Bone marrow (tissue), 2 donors: ENCODE measurements around the gene GRIA3.
"Not testable (repeated sequence)": the region's sequence is repeated elsewhere in the genome, so short reads cannot be mapped to it uniquely, and the experiment has no call there.

Source experiments
- DNase-seq, 2 donors: peaks; one replicate each; lab custom pipeline; 2025; lab: John Stamatoyannopoulos, UW

GRIA3 gene

GRCh38 chrX:123350226-123350625 is 166.1 kb downstream of the GRIA3 start:
- no peak for DNase-seq

- DNase-seq, result no peak
These were observed 173.9 kb downstream of the GRIA3 start for GRCh38 chrX:123357941-123358340.

- no peak for DNase-seq
These were observed 174.4 kb downstream of the GRIA3 start for GRCh38 chrX:123358457-123358856.

DNA sequence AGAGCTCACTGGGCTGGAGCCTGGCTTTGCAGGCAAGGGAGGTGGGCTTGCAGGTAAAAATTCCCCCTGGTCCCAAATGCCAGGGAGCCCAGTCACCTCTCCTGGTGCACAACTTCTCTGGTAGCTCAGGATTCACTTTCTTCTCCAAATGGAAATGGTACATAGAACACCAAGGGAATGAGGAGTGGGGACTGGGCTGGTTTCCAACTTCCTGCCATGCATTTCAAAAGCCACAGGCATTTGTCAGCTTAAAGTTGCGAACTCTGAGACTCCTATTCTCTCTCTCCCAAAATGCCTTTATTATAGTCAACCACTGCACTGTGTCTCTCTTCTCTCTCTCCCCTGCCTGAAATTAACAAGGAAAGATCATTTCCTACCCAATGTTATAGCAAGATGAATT is 177.3 kb downstream of the GRIA3 start:
- DNase-seq, result no peak

GRCh38 chrX:123386196-123386595 is 202.1 kb downstream of the GRIA3 start:
- DNase-seq, result not testable (repeated sequence)

DNA sequence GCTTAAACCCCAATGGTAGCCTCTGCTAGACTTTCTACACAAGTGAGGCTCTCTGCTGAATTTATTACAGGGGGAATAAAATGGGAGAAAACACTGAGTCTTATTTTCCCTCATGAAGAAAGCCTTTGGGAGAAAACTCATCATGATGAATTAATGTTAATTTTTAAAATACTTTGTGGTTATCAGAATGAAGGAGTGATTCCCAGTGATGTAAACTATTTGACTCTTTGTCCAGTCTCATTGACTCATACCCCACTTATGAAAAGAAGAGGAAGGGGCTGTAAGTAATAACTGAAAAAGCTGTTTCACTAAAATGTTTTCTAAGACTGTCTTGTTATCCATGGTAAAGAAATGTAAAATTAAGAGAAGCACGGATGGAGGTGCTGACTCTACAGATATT is 208.8 kb downstream of the GRIA3 start:
- no peak for DNase-seq

- DNase-seq, result no peak
These were observed 215.6 kb downstream of the GRIA3 start for GRCh38 chrX:123399709-123400108.

DNA sequence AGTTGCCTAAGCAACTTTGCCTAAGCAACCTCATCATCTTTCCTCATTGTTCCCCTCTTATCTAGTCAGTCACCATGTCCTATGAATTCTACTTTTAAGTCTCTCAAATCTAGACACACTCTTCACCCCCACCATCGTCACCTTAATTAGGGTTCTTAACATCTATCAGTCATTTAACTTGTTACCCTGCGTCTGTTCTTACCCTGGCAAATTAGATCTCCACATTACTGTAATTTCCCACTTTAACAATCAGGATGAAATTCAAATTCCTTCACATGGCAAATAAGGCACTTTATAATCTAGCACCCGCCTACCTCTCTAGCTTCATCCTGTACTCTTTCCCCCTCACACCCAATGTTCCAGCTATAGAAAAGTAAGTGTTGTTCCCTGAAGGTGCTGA is 221.2 kb downstream of the GRIA3 start:
- DNase-seq, result no peak

DNA sequence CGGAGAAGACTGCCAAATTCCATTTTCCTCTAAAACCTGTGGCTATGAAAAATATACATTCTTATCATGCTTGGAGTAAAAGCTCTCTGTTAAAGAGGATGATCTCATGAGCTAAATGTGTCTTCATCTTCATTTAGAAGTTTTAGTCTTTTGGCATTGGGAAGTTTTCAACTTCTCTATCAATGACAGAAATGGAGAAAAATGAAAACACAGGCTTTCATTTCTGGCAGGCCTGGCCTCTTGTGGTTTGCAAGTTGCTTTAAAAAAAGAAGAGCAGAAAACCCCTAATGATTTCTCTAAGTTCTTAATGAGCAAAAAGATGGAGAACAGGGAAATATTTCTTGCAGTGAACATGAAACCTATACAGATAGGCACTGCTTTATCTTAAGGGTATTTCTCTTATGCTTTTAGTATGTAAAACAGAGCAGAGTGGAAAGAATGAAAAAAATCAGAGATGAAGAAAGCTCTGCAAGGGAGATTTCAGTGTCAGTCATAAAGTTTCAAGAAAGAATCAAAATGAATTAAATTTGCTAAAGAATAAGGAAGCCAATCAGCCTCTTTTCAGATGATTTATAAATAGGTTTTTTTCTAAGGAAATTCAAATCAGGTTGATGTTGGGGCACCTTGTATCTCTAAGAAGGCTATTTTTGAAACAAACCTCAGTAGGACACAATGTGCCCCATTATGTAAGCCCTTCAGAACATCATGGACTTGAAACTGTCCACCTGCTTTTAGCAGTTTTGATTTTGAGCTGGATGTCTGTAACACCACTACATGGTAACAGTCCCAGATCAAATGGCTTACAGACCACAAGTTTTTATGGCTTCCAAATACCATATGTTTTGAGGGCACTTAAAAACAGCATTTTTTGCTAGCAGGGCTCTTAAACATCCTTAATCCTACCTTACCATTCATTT is 225.0 kb downstream of the GRIA3 start:
- no peak for DNase-seq

DNA sequence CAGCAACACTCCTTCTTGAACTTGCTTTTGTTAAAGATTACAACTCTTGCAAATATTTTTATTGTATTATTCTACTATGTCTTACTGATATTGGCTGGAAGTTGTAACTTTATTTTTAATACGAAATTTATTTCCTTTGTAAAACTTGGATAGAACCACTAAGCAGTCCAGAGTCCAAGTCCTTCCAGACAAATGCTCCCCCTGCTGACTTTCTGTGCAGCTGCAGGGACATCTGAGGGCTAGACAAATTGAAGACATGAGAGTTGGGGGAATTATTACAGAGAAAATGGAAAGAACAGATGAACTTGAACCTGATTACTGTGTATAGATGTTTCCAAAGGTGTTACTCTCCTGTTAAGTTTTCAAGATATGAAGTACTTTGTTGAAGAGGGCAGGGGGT is 238.8 kb downstream of the GRIA3 start:
- DNase-seq, result no peak

DNA sequence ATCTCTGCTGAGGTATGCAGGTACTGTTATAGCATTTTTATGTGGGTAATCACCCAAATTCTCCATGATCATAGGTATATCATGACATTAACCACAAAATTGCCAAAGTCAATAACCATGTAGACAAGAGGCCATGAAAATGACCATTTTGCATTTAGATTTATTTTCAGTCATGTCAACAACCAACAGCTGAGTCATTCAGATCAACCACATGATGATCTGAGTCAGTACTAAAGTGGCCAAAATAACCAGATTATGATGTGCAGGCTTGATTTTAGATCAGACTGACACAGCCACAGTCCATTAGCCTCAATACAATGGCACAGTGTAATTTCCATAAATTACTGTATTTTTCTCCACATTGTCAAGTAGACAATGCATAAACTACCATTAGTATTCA is 240.5 kb downstream of the GRIA3 start:
- no peak for DNase-seq

GRCh38 chrX:123425471-123425870 is 241.4 kb downstream of the GRIA3 start:
- DNase-seq, result no peak

- no peak for DNase-seq
These were observed 241.8 kb downstream of the GRIA3 start for GRCh38 chrX:123425904-123426303.

DNA sequence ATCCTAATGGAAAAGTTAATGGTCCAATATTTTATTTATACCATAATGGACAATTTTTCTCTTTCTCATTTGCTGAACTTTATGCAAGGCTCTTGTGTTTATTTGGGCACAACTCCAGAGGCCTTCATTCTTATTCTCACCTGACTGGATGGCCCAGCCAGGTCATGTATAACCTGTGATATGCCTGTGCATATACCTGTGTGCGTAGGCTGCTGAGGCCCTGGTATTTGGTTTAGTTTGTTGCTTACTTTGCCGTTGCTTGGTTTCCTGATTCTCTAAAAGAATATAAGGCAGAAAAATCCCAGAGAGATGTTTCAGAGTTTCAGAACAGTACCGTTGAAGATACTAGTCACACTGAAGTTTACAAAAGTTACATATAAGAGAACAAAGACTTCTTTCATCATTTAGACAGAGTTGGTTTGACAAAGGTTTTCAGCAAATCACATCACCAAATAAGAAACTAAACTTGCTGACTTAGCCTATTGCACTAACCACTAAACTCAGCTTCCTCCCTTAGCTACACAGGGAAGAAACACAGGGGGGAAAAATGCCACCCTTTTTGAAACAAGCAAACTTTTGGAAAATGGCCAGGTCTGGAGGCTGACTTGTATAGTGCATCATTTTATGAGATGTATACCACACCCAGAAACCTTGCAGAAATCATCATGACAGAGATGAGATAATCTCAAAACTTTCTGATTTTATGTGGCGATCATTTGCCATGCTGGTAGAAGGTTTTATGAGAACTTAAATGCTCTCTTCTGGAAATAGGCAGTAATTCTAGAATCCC is 248.5 kb downstream of the GRIA3 start:
- DNase-seq, result no peak

- no peak for DNase-seq
These were observed 252.5 kb downstream of the GRIA3 start for GRCh38 chrX:123436512-123437136.

- not testable (repeated sequence) for DNase-seq
These were observed 255.8 kb downstream of the GRIA3 start for GRCh38 chrX:123439926-123440325.

DNA sequence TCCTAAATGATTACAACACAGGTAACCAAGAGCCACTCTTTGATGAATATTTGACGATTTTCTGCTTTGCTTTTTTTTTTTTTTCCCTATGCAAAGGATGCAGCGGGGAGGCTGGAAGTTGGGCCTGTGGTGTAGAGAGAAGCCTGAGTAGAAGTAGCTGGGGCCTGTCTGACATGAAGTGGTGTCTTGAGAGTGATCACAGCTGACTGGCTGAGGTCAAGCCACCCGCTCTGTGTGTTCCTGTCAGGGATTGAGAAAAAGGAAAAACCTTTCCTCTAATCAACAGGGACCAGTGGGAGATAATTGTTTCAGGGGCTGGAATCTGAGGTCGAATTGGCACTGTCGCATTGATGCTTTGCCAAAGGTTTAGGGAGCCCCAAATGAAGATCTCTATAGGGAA is 258.7 kb downstream of the GRIA3 start:
- DNase-seq, result no peak

GRCh38 chrX:123447506-123447905 is 263.4 kb downstream of the GRIA3 start:
- DNase-seq, result no peak

GRCh38 chrX:123449335-123449734 is 265.3 kb downstream of the GRIA3 start:
- no peak for DNase-seq

DNA sequence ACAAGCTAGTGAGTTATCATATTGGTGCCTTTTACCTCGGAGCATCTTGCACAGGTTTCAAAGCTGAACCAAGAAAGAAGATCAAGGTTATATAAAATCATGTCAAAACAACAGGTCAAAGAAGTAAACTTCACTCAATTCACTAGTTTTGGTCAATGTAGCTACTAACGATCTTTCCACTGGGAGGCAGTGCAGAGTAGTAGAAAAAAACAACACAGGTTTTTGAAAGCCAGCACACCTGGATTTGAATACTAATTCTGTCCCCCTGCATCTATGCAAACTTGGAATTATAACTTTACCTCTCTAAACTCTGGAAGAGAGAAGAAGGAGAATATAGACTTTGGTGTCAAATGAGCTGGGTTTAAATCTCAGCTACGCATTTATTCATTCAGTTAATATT is 266.1 kb downstream of the GRIA3 start:
- no peak for DNase-seq

- no peak for DNase-seq
These were observed 270.8 kb downstream of the GRIA3 start for GRCh38 chrX:123454712-123455431.

DNA sequence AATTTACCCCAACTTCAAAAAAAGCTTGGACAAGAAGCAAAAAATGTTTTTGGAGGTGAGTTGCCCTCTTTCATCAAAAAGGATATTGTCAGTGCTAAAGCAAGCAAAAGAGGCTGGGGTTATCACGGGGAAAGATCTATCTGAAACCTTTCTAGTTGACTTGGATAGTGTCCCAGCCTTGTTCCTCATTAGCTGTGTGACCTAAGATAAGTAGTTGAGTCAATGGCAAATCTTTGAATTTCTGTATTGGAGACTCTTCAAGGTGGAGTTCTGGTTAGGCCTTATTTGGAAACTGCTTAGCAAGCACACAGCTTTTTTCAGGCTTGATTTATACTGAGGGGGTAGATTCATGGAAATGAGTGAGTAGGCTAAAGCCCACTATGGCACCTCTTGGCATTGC is 271.6 kb downstream of the GRIA3 start:
- no peak for DNase-seq
